Stimulated activated CD4-positive, alpha-beta T cell treated with anti-CD3 and anti-CD28 coated beads, Interleukin-2, amount 100 ng/mL, for 4 hours (primary cell): ENCODE results near the gene PLXNB2.
A peak's percentile ranks its signal among the peaks of the same experiment; 100 is the strongest.

Experiments used
- DNase-seq: peaks from one replicate; pipeline ENCODE4 v3.0.0-alpha.2; 2020; ENCODE audit warnings: low read depth

PLXNB2 gene

DNA sequence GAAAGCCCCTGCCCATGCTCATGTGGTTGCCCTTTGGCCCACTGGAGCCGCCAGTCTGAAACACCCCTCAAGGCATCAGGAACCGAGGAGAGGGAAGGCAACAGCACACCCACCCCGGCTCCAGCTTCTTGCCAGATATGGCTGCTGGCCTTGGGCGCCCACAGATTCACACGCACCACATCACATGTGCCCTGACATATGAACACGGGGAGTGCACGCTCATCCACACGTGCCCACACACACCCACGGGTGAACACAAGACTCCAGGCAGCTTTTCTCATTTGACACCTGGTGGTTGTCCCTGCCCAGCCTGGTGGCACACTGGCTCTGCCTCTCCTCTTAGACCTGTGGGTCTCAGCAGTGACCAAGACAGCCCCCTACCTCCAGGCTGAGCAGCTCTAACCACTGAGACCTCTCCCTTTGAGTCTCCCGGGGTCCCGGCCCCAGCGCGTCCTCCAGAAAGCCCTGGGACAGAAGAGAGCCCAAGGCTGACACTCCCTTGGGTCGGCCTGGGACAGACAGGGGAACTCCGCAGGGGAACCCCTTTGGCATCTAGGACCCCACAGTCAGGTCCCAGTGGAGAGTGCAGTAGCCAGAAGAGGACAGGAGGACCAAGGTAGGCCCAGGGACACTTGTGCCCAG is 43.2 kb downstream of the PLXNB2 start:
- no peak for DNase-seq

GRCh38 chr22:50262973-50263617 is 44.4 kb downstream of the PLXNB2 start:
- no peak for DNase-seq

DNA sequence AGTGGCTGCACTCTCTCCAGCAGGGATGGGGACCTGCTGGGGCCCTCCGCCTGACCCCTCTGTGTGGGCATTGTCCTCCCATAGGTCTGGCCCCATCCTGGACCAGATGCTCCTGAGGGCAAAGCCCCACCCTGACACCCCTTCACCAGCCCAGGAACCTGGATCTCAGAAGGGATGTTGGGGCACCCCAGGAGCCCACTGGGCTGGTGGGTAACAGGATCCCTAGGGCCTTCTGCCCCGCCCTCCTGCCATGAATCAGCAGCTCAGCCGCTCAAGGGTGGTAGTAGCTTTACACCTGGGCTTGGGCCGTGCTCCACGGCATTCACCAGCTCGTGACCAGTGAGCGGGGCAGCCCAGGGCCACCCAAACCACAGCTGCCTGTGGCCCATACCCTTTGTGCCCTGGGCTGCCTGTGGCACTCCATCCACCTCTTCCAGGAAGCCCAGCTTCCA is 45.0 kb downstream of the PLXNB2 start:
- no peak for DNase-seq

DNA sequence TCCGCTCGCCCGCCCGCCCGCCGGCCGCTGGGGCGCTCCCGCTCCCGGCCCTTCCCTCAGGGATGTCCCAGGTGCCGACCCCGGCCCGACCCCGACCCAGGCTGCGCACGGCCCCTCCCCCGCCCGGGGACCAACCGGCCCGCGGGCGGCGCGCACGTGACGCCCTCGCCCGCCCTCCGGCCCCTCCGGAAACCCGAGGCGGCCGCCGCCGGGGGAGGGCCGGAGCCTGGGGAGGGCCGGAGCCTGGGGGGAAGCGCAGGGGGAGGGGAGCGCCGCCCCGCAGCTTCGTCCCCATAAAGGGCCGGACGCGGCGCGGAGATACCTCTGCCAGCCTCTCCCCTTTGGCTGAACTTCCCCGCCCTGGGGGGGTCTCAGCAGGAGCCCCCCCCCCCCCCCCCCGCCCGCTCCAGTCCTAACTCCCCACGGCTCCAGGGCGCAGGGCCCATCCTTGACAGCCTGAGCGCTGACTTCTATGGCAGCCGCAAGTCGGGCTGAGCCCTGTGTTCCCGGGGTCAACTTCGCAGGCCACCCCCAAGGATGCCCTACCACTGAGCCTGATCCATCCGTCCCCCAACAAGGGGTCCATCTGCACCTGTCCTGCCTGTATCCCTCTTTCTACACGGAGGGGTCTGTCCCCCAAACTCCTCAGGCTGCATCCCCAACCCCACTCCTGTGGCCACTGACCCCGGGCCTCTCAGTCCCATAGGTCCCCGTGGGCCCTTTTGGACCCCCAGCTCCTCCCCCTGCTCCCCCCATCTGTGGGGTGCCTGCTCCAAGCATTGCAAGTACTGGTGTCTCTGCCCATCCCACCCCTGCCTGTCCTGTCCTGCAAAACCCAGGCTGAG is 45.6 kb downstream of the PLXNB2 start, which contains the start of gene MAPK12:
Gene MAPK12, minus strand, starts transcription at position 69 of the 845 bp plus-strand sequence. CDS start 174 bp downstream, outside the sequence.
- DNase-seq, result no peak

GRCh38 chr22:50260801-50261614 is 46.4 kb downstream of the PLXNB2 start:
- DNase-seq, result no peak

DNA sequence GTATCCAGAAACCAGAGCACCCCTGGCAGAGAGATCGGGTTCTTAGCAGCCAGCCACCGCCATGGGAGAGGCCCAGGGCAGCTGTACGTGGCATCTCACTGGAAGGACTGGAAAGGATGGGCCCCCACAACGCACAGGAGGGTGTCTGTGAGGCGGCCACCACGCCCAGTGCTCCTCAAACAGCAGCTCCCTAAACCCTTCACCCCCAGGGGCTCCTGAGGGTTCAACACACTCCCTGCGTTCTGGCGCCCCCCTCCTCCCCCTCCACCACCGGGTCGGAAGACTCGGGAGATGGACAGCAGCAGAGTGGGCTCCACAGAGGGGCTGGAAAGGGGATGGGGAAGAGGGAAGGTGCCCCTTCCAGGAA is 47.0 kb downstream of the PLXNB2 start:
- no peak for DNase-seq

- no peak for DNase-seq
These were observed 48.1 kb downstream of the PLXNB2 start for GRCh38 chr22:50259302-50259701.

DNA sequence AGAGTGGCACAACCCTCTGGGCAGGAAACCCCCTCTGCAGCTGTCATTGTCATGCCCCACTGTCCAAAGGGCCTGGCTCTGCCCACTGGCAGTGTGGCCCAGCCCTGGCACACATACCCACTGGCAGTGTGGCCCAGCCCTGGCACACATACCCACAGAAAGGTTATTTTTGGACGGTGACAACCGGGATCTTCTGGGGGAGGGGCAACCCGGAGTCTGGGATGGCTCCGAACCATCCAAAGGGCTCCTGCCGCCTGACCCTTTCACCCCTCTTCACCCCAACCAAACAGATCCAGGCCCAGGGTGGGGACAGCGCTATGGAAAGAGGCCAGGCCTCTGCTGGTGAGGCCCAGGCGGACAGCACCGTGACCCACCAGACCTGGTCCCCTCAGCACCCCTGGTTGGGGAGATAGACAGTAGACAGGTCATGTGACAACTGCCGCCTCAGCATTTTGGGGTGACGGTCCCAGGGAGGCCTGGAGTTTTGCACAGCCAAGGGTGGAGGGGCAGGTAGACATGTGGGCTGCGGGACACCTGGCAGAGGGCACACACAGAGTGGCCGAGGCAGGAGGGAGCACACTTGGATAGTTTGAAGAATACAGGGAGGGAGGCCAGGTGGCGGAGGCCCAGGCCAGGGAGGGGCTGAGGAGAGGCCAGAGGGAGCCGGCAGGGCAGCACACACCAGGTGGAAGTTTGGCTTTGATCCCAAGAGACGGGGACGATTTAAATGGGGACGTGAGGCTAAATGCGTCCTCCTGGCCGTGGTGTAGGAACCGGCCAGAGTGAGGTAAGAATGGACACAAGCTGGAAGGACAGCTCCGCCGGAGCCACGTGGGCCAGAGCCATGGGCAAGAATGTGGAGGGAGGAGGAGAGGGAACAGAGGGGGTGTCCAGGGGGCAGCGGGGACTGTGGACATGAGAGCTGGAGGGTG is 48.8 kb downstream of the PLXNB2 start:
- no peak for DNase-seq

- DNase-seq, result no peak
These were observed 49.7 kb downstream of the PLXNB2 start for GRCh38 chr22:50257451-50258360.

GRCh38 chr22:50257041-50257440 is 50.4 kb downstream of the PLXNB2 start:
- DNase-seq, result no peak

GRCh38 chr22:50256258-50256862 is 51.1 kb downstream of the PLXNB2 start:
- no peak for DNase-seq

DNA sequence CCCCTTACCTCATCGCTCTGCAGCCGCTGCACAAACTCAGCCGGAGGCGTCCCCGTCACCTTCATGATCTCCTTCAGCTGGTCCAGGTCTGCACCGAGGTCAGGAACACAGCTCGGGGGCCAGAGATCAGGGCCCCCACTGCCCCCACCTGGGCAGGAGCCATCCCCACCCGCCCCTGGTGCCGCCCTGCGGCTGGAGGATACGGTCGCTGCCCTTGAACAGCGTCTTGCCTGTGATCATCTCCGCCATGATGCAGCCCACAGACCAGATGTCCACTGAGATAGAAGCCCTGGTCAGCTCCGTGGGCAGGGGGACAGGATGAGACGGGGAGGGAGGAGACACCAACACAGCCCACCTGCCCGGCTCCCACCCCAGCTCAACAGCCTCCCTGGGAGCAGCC is 51.8 kb downstream of the PLXNB2 start:
- DNase-seq, result no peak

DNA sequence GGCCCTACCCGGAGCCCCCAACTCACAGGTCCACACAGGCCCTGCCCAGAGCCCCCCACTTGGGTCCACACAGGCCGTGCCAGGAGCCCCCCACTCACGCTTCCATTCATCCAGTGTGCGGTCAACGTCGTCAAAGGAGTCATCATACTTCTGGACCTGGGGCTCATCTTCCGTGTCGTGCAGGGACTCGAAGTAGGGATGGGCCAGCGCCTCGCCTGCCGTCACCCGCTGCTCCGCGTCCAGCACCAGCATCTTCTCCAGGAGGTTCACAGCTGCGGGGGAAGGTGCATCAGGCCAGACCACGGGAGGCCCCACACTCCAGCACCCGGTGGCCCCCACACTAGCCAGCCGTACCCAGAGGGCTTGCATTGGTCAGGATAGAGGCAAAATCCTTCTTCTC is 52.3 kb downstream of the PLXNB2 start:
- no peak for DNase-seq

DNA sequence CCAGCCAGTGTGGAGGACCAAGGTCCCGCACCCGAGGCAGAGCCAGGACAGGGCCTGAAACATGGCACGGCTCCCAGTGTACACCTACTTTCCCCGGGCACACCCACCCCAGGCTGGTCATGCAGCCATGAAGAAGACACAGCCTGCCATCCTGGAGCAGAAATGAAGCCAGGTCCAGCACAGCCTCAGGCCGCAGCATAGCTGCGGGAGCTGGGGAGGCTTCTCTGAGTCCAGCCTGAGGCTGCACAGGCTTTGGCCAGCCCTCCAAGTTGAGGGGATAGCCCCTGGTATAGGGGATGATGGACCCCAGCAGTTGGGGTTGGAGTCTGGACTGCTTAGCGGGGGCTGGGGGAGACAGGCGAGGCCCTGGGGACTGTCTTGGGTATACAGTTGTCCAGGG is 53.5 kb downstream of the PLXNB2 start:
- DNase-seq, result no peak

DNA sequence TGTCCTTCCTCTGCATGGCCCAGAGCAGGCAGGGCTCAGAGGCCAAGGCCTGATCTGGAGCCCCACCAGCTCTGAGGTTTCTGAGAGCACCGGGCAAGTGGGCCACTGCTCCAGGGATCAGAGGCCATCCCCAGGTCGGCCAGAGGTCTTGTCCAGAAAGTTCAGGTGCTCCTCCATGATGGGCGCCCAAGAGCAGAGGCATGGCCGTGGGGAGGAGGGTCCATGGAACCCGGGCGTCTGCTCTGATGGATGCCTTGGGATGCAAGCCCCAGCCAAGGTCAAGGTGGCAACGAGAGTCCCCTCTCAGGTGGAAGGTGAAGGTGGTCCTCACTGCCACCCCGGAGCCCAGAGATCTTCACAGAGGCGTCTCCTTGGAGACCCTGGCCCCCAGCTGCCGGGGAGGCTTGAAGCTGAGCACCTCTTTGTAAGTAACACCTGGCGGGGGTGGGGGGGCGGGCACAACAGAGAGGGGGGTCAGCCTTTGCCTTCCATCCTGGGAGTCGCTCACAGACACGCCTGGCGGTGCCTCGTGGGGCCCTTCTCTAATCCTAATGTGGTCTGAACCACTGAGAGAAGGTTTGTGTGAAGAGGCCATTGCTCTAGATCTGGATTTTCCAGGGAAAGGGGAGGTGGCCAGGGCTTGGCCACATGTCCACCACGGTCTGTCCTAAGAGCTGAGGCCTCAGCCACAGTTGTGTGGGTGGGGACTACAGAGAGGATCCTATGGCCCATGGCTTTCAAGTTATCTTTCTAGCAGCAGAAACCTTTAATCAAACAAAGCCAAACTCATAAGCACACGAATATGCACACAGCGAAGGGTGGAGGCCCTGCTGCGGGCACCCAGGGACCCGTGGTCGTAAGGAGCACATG is 54.2 kb downstream of the PLXNB2 start:
- no peak for DNase-seq

GRCh38 chr22:50252082-50253045 is 55.1 kb downstream of the PLXNB2 start:
- peak; percentile 61 for DNase-seq

DNA sequence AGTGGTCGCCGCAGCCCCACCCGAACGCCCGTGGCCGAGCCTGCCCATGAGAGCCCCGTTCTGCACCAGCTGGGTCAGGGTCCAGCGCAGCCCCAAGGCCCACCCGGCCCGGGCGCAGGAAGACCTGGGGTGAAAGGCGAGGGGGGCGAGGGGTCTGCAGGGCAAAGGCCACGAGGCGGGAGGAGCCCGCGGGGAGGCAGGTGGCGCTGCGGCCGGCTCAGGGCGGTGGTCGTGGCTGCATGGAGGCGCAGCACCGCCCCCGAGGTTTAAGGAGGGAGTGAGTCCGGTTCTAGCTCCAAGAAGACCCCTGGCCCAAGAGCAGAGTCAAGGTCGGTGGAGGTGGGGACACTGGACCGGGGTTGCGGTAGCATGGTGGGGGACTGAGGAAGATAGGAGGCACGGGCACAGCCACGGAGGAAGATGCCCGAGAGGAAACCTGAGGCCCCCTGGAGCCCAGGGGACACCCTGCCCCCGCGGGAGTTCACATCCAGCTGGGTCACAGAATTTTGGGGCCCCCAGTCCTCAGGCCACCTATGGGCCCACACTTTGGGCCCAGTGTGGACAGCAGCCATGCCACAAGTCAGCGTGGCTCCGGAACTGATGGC is 55.9 kb downstream of the PLXNB2 start:
- DNase-seq, result no peak
